Mucosa of descending colon (tissue), 3 donors: Measurements from ENCODE around the gene COX10. TPM values are rescaled to one million over a fixed set of nuclear protein-coding genes. Genes with fewer than 3 reads are reported as not detected.

Experiments
- ATAC-seq: fragments of 200-7000 bp; cut with Tn5 transposase; one replicate; pipeline ENCODE4 v1.9.1; 2020; ENCODE audit warnings: mild to moderate bottlenecking, moderate library complexity
- DNase-seq, 3 donors: peaks; one replicate each; pipeline ENCODE4 v3.0.0-alpha.2; 2020
- H3K36me3 ChIP-seq: fragments of 200-600 bp; one replicate; pipeline ENCODE4 v1.8.0; 2021; ENCODE audit warnings: low read depth, mild to moderate bottlenecking
- H3K4me1 ChIP-seq: fragments of 200-600 bp; one replicate; pipeline ENCODE4 v1.8.0; 2021; ENCODE audit warnings: low read depth, mild to moderate bottlenecking
- H3K4me3 ChIP-seq: fragments of 200-600 bp; one replicate; pipeline ENCODE4 v1.8.0; 2021; ENCODE audit warnings: mild to moderate bottlenecking
- H3K9me3 ChIP-seq: fragments of 200-600 bp; one replicate; pipeline ENCODE4 v1.8.0; 2021; ENCODE audit warnings: mild to moderate bottlenecking
- intact Hi-C, 2 donors: fragments of 100-400 bp; cut with DNase I in 1 of 2; cut with micrococcal nuclease in 1 of 2; formaldehyde crosslinking; loops; one replicate each; pipeline versions ENCODE4 v1.11.0 to v1.11.1; 2022; cut with DNase I, micrococcal nuclease
- total RNA-seq, 3 donors: library from RNA; stranded (reverse); fragmentation: NEBNext Ultra II Directional in 2 of 3; extraction: Animal tissue kit (Norgen Biotek cat#: 25700) in 2 of 3; gene quantifications; one replicate each; pipeline versions ENCODE4 v1.2.1 to v1.2.4, GENCODE V29; 2021 to 2023
- TF ChIP-seq, protein P1 (sequence below): fragments of 200-600 bp; IDR thresholded peaks from one replicate; pipeline ENCODE4 v1.8.0; 2022; ENCODE audit warnings: antibody characterized with exemption, mild to moderate bottlenecking
- donor health status: DM: no; HTN: no; CAD: no; lungs with moderate emphysema.
- donor health status: DM: no; HTN: no; CAD: no.
- donor health status: DM: no; HTN: yes; CAD: no.

The COX10 gene
- total RNA-seq, 3 donors from 2014 or later, result 24.9 to 36.3 (median 35.5) TPM

DNA sequence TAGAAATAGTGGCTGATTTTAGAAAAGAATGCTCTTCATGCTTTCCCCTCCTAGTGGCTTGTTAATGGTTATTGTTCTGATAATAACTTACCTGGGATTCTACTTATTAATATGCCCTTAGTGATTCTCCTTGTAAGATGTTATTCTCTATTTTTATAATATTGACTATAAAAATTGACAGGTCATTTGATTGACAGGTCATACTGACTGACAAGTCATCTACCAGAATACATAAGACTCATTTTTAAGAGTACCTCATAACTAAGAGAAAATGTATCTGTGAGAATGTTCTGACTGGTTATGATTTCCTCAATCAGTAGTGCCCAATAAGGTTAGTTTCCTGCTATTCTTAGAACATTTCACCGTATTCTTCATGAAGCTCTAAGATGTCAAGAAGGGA is 8.6 kb upstream of the COX10 start:
- no peaks in the 10 kb centered on the region for H3K4me1 ChIP-seq
- H3K9me3 ChIP-seq, result no peaks in the 10 kb centered on the region
- no peaks in the 10 kb centered on the region for H3K36me3 ChIP-seq
- ATAC-seq, result no peak
- intact Hi-C loops, result no loop called here
- TF ChIP-seq, protein P1, sequence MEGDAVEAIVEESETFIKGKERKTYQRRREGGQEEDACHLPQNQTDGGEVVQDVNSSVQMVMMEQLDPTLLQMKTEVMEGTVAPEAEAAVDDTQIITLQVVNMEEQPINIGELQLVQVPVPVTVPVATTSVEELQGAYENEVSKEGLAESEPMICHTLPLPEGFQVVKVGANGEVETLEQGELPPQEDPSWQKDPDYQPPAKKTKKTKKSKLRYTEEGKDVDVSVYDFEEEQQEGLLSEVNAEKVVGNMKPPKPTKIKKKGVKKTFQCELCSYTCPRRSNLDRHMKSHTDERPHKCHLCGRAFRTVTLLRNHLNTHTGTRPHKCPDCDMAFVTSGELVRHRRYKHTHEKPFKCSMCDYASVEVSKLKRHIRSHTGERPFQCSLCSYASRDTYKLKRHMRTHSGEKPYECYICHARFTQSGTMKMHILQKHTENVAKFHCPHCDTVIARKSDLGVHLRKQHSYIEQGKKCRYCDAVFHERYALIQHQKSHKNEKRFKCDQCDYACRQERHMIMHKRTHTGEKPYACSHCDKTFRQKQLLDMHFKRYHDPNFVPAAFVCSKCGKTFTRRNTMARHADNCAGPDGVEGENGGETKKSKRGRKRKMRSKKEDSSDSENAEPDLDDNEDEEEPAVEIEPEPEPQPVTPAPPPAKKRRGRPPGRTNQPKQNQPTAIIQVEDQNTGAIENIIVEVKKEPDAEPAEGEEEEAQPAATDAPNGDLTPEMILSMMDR, result no peak
- H3K4me3 ChIP-seq, result no peak overlapping the region
- no peak for DNase-seq

DNA sequence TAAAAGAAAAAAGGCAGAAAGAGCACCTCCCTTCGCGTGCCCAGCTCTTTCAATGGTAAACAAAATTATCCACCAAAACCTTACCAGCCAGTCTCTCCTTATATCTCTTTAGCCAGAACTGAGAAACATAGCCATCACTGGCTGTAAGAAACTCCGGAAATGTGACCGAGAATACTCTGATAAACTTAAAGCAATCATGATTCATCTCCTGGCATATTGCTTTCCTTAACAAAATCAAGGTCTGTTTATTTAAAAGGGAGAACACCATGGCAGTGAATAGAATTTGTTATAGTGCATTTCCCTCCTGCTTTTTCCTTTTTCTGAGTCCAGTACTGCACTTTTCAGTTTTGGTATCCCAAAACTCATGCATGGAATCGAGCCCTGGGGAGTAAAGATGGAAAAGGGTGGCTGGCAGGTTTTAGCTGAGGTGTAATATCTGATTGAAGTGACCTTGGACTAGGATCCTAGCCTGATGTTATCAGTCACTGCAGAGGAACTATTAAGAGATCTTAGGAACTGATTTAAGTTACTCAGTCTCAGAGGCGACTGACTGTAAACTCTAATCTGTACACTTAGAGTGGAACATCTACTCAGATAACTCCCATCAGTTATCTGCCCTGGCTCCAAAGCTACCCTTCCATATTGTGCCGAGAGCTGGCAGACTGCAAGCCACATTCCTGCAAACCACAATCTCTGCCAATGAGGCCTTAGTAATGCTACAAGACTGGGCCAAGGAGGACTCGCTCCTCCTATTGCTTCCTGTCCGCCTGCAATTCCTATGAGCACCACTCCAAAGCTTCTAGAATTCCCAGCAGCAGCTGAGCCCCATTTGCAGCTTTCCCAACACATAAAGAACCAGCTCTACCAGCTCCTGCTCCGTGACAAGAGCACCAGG is 7.4 kb upstream of the COX10 start:
- no peaks in the 10 kb centered on the region for H3K36me3 ChIP-seq
- TF ChIP-seq, protein P1, result no peak
- H3K4me3 ChIP-seq, result no peak overlapping the region
- DNase-seq (no peak), ATAC-seq (no peak)
- no peaks in the 10 kb centered on the region for H3K9me3 ChIP-seq
- H3K4me1 ChIP-seq, result no peaks in the 10 kb centered on the region
- intact Hi-C loops, result no loop called here

DNA sequence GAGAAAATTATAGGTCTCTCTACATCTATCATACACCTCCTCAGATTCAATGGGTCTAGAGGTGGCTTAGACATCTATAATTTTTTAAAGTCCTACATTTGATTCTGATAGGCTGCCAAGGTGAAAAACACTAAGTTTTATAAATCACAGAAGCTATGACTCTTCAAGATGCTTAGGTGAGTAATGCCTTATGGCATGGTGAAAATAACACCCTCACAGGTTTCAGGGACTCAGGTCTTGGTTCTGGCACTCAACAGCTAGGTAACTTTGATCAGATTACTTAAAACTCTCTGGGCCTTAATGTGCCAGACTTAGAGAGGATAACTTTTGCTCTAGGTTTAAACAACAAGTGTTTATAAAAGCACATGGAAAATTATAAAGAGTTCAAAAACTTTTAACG is 2.0 kb upstream of the COX10 start:
- no peak for ATAC-seq
- DNase-seq, result no peak
- intact Hi-C loops, result no loop called here
- Histone ChIP-seq H3K4me3 (no peak overlapping the region), H3K9me3 (no peaks in the 10 kb centered on the region), H3K36me3 (no peaks in the 10 kb centered on the region), H3K4me1 (peaks cover 10% of the 10 kb centered on the region)
- TF ChIP-seq, protein P1, result no peak

DNA sequence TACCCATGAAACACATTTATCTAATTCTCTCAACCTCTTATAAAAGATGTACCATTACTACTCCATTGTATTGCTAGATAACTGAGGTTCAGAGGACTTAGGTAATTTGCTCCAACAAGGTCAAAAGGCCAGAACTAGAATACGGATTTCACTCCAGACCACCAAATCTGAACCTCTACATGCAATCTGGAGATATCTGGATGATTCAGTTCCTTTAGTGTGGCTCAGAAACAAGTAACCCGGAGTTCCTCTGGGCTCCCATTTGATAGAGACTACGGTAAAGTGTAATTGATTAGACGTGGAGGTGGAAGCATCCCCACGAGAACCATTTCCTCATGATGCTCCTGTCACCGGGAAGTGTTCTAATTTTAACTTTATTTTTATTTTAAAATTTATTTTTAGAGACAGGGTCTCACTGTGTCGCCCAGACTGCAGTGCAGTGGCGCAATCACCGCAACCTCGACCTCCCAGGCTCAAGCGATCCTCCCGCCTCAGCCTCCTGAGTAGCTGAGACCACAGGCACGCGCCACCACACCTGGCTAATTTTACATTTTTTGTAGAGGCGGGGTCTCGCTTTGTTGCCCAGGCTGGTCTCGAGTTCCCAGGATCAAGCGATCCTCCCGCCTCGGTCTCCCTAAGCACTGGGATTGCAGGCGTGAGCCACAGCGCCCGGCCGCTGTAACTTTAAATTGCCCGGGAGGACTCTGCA is 608 bp upstream of the COX10 start:
- intact Hi-C loops, result no loop called here

DNA sequence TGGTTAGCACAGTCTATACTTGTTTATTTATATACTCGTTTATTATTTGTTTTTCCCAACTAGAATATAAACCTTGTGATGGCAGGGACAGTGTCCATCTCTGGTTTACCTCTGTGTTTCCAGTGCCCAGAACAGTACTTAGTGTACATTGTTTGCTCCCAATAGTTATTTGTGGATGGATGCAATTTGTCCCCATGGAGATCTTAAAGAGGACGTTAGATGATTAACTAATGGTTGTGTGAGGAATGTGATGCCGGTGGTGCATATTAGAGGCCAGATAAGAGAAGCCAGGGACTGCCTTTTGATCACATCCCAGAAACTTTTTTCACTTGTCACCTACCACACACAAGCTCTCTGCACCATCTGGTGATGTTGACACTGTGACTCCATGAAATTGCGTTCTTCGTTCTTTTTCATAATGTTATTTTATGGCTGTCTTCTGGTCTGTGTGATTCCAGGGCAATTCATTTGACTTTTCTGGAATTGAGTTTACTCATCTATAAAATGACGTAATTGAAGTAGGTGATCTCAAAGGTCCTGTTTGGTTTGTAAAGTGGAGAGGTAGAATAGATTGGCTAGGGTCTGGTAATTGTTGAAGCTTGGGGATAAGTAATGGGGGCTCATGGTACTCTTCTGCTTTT is 1.2 kb downstream of the COX10 start:
- Histone ChIP-seq H3K4me1 (peaks cover 10% of the 10 kb centered on the region), H3K36me3 (no peaks in the 10 kb centered on the region), H3K4me3 (no peak overlapping the region), H3K9me3 (no peaks in the 10 kb centered on the region)
- intact Hi-C loops, result no loop called here
- DNase-seq (peak in 1 of 3 donors; percentile 33), ATAC-seq (peak; percentile 72)
- TF ChIP-seq, protein P1, result no peak

More for the DNA sequence above, 608 bp upstream of the COX10 start:
- no peaks in the 10 kb centered on the region for H3K9me3 ChIP-seq
- DNase-seq, result no peak
- no peak for ATAC-seq
- TF ChIP-seq, protein P1, result no peak
- H3K36me3 ChIP-seq, result no peaks in the 10 kb centered on the region
- H3K4me1 ChIP-seq, result peaks cover 10% of the 10 kb centered on the region
- H3K4me3 ChIP-seq, result peak overlapping the region; percentile 97
